Measurements from ENCODE around the gene ZC3H4. TPM values are rescaled to one million over a fixed set of nuclear protein-coding genes. Genes with fewer than 3 reads are reported as not detected.

ZC3H4 gene
- total RNA-seq, 1 experiment from 2014 or later, result 105 TPM

DNA sequence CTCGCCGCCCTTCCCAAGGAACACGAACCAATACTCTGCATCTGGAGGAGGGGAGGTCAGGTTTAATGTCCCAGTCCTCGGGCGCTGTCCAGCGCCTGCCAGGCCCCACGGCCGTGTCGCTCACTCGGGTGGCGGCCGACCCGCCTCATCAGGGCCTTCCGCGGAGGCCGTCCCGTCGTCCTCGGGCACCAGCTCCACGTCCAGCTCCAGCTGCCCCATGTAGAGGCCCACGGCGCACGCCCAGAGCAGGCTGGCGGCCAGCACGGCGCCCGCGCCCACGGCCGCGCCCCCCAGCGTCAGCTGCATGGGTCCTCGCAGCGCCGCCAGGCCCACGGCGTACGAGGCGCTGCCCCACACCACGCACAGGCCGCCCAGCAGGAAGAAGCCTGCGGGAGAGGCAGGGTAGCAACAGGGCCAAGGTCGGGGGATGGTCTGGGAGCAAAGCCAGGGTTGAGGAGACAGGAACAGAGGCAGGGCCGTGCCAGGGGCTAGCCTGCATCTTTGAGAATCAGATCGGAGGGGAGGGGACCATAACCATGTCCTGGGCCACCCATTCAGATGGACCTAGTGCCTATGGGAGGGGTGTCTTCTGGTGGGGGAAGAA, 67.6 kb downstream of the ZC3H4 start:
- H4K8ac ChIP-seq (replicated peaks; ENCODE audit: insufficient read length, low read depth, low read length), result no peak overlapping the region
- H2AFZ ChIP-seq (ENCODE audit: low read length), result no peak overlapping the region
- H4K91ac ChIP-seq (ENCODE audit: insufficient read length, low read depth, low read length), result no peak overlapping the region
- H3K9me3 ChIP-seq (ENCODE audit: control insufficient read depth, low read depth, low read length), result no peaks in the 10 kb centered on the region
- no peak overlapping the region for H2BK12ac ChIP-seq (ENCODE audit: insufficient read length, low read depth, low read length)
- H2BK20ac ChIP-seq (ENCODE audit: low read depth, low read length, poor library complexity, severe bottlenecking), result no peak overlapping the region
- H3K79me1 ChIP-seq (ENCODE audit: insufficient read depth, low read depth, low read length, poor library complexity, severe bottlenecking), result peaks cover 7% of the 10 kb centered on the region
- no peak overlapping the region for H4K5ac ChIP-seq (ENCODE audit: insufficient read length, low read depth, low read length)
- no peaks in the 10 kb centered on the region for H4K20me1 ChIP-seq (ENCODE audit: control insufficient read depth, insufficient read depth, insufficient read length)
- H3T11ph ChIP-seq (ENCODE audit: low read length), result no peak overlapping the region
- H3K18ac ChIP-seq (ENCODE audit: insufficient read length, low read depth, low read length), result no peak overlapping the region
- peaks cover 0 to 9% (median 8%) of the 10 kb centered on the region in 3 experiments; a peak in 5 of 7 replicates for H3K36me3 Mint-ChIP-seq (ENCODE audit: insufficient read depth in 1 of 3, low read depth in 3 of 3)
- H3K27me3 Mint-ChIP-seq (ENCODE audit: low read depth), result no peaks in the 10 kb centered on the region
- H3K14ac ChIP-seq (ENCODE audit: insufficient read depth, low read length), result no peak overlapping the region
- peak overlapping the region; percentile 21 to 38; a peak in 2 of 5 replicates for H3K4me3 Mint-ChIP-seq
- no peak overlapping the region for H2BK15ac ChIP-seq (ENCODE audit: low read depth, low read length)
- H3K79me2 ChIP-seq (ENCODE audit: insufficient read depth, low read length), result no peaks in the 10 kb centered on the region
- no peak overlapping the region for H2BK5ac ChIP-seq (ENCODE audit: insufficient read length, low read length)
- no peak overlapping the region for H2BK120ac ChIP-seq (ENCODE audit: low read depth, low read length, poor library complexity, severe bottlenecking)
- H3K4me2 ChIP-seq (ENCODE audit: insufficient read depth, insufficient read length, low read length), result no peak overlapping the region
- peaks cover 3% of the 10 kb centered on the region for H3K23me2 ChIP-seq (ENCODE audit: insufficient read length, low read depth, low read length, poor library complexity, severe bottlenecking)
- H2AK5ac ChIP-seq (ENCODE audit: insufficient read length, low read length), result no peak overlapping the region
- no peak overlapping the region for H3K27ac ChIP-seq (ENCODE audit: insufficient read length, low read depth, low read length)
- H3K27ac Mint-ChIP-seq, result no peak overlapping the region; a peak in 1 of 7 replicates
- no peaks in the 10 kb centered on the region; a peak in 1 of 5 replicates for H3K9me3 Mint-ChIP-seq
- no peak overlapping the region for H3K9ac ChIP-seq (ENCODE audit: extremely low read depth, insufficient read length, low read length)
- H3K23ac ChIP-seq (ENCODE audit: insufficient read length, low read depth, low read length), result no peak overlapping the region
- no CpG with 5 or more reads among the region's 45 CpGs for WGBS (ENCODE audit: extremely low coverage, insufficient read length, low lambda C conversion rate)
- H3K27me3 ChIP-seq (ENCODE audit: insufficient read depth, low read length), result no peaks in the 10 kb centered on the region
- no peak overlapping the region for H3K56ac ChIP-seq (ENCODE audit: insufficient read length, low read depth, low read length)
- peak; percentile 31 for DNase-seq
- TF ChIP-seq, protein P1, sequence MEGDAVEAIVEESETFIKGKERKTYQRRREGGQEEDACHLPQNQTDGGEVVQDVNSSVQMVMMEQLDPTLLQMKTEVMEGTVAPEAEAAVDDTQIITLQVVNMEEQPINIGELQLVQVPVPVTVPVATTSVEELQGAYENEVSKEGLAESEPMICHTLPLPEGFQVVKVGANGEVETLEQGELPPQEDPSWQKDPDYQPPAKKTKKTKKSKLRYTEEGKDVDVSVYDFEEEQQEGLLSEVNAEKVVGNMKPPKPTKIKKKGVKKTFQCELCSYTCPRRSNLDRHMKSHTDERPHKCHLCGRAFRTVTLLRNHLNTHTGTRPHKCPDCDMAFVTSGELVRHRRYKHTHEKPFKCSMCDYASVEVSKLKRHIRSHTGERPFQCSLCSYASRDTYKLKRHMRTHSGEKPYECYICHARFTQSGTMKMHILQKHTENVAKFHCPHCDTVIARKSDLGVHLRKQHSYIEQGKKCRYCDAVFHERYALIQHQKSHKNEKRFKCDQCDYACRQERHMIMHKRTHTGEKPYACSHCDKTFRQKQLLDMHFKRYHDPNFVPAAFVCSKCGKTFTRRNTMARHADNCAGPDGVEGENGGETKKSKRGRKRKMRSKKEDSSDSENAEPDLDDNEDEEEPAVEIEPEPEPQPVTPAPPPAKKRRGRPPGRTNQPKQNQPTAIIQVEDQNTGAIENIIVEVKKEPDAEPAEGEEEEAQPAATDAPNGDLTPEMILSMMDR (conservative IDR thresholded peaks at IDR 0.05), result no peak
- peaks cover 11 to 21% of the 10 kb centered on the region in 2 experiments for H3K4me1 Mint-ChIP-seq
- no peak overlapping the region for H3K4ac ChIP-seq (ENCODE audit: low read depth, low read length)
- H3K4me1 ChIP-seq (ENCODE audit: insufficient read depth, low read length), result peaks cover 4% of the 10 kb centered on the region; the same call in 1 of the 2 replicates

Measured in H9 (cell line).